K562 (cell line): ENCODE results near the gene FGL2.

Experiments
- ZNF274 ChIP-seq: IDR thresholded peaks from 2 replicates; pipeline ENCODE4 v1.6.1; 2011; ENCODE audit warnings: low read depth, mild to moderate bottlenecking, low read length, moderate library complexity, borderline replicate concordance
- TF ChIP-seq, protein P1 (sequence below): IDR thresholded peaks from 3 replicates; pipeline ENCODE4 v1.6.1; 2011; ENCODE audit warnings: borderline replicate concordance, mild to moderate bottlenecking; ENCODE audit not compliant: insufficient read length, insufficient read depth

DNA sequence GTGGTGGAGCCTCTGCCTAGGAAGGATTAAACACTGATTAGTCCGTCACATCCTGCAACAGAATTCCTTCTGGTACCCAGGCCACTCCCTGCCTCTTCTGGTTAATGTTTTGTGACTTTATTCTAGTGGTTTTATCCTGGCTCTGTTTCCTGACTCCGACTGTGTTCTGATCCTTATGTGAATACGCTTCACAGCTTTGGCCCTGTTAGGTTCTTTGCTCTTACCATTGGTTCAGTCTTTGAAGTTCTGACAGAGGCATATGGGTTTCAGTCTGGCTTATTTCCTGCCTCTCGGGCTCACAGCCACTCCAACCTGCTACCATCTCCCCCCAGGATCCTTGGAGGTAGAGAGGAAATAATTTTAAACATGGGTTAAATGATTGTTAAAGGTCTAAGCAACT, 23.2 kb upstream of the FGL2 start:
- TF ChIP-seq ZNF274 = no peak
- TF ChIP-seq, protein P1, sequence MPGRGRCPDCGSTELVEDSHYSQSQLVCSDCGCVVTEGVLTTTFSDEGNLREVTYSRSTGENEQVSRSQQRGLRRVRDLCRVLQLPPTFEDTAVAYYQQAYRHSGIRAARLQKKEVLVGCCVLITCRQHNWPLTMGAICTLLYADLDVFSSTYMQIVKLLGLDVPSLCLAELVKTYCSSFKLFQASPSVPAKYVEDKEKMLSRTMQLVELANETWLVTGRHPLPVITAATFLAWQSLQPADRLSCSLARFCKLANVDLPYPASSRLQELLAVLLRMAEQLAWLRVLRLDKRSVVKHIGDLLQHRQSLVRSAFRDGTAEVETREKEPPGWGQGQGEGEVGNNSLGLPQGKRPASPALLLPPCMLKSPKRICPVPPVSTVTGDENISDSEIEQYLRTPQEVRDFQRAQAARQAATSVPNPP = no peak
